ENCODE measurements around the gene VWA5A. TPM values are rescaled to one million over a fixed set of nuclear protein-coding genes. Genes with fewer than 3 reads are reported as not detected.

The VWA5A gene
- total and polyA plus RNA-seq, 9 of the 15 experiments (the other 6 are each of a cell fraction or from before 2014, with no cell fraction given): 4.6 to 19.7 (median 6.9) TPM

DNA sequence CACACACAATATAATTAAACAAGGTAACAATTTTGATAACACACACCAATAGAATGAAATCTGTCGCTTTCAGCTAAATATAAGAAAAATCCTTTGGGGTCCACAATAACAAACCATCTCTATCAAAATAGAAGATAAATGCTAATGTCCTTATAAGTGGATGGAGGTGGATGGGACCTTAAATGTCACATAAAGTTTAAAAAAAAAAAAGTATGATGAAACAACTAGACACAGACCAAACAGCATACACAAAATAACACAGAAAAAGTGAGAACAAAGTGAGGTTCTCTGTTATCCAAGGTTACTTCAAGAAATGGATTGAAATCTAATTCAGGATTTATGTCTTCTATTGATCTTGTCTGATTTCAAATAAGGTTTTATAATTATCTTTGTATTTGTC, 57.3 kb downstream of the VWA5A start (continued):
- TF ChIP-seq, protein P1, sequence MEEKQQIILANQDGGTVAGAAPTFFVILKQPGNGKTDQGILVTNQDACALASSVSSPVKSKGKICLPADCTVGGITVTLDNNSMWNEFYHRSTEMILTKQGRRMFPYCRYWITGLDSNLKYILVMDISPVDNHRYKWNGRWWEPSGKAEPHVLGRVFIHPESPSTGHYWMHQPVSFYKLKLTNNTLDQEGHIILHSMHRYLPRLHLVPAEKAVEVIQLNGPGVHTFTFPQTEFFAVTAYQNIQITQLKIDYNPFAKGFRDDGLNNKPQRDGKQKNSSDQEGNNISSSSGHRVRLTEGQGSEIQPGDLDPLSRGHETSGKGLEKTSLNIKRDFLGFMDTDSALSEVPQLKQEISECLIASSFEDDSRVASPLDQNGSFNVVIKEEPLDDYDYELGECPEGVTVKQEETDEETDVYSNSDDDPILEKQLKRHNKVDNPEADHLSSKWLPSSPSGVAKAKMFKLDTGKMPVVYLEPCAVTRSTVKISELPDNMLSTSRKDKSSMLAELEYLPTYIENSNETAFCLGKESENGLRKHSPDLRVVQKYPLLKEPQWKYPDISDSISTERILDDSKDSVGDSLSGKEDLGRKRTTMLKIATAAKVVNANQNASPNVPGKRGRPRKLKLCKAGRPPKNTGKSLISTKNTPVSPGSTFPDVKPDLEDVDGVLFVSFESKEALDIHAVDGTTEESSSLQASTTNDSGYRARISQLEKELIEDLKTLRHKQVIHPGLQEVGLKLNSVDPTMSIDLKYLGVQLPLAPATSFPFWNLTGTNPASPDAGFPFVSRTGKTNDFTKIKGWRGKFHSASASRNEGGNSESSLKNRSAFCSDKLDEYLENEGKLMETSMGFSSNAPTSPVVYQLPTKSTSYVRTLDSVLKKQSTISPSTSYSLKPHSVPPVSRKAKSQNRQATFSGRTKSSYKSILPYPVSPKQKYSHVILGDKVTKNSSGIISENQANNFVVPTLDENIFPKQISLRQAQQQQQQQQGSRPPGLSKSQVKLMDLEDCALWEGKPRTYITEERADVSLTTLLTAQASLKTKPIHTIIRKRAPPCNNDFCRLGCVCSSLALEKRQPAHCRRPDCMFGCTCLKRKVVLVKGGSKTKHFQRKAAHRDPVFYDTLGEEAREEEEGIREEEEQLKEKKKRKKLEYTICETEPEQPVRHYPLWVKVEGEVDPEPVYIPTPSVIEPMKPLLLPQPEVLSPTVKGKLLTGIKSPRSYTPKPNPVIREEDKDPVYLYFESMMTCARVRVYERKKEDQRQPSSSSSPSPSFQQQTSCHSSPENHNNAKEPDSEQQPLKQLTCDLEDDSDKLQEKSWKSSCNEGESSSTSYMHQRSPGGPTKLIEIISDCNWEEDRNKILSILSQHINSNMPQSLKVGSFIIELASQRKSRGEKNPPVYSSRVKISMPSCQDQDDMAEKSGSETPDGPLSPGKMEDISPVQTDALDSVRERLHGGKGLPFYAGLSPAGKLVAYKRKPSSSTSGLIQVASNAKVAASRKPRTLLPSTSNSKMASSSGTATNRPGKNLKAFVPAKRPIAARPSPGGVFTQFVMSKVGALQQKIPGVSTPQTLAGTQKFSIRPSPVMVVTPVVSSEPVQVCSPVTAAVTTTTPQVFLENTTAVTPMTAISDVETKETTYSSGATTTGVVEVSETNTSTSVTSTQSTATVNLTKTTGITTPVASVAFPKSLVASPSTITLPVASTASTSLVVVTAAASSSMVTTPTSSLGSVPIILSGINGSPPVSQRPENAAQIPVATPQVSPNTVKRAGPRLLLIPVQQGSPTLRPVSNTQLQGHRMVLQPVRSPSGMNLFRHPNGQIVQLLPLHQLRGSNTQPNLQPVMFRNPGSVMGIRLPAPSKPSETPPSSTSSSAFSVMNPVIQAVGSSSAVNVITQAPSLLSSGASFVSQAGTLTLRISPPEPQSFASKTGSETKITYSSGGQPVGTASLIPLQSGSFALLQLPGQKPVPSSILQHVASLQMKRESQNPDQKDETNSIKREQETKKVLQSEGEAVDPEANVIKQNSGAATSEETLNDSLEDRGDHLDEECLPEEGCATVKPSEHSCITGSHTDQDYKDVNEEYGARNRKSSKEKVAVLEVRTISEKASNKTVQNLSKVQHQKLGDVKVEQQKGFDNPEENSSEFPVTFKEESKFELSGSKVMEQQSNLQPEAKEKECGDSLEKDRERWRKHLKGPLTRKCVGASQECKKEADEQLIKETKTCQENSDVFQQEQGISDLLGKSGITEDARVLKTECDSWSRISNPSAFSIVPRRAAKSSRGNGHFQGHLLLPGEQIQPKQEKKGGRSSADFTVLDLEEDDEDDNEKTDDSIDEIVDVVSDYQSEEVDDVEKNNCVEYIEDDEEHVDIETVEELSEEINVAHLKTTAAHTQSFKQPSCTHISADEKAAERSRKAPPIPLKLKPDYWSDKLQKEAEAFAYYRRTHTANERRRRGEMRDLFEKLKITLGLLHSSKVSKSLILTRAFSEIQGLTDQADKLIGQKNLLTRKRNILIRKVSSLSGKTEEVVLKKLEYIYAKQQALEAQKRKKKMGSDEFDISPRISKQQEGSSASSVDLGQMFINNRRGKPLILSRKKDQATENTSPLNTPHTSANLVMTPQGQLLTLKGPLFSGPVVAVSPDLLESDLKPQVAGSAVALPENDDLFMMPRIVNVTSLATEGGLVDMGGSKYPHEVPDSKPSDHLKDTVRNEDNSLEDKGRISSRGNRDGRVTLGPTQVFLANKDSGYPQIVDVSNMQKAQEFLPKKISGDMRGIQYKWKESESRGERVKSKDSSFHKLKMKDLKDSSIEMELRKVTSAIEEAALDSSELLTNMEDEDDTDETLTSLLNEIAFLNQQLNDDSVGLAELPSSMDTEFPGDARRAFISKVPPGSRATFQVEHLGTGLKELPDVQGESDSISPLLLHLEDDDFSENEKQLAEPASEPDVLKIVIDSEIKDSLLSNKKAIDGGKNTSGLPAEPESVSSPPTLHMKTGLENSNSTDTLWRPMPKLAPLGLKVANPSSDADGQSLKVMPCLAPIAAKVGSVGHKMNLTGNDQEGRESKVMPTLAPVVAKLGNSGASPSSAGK (IDR thresholded peaks at IDR 0.05): no peak
- 0 out of 2 replicates have a peak, but pooled peaks have one; percentile 36 for TF ChIP-seq POLR2H (tag; IDR thresholded peaks at IDR 0.05; ENCODE audit: low read depth)

Data from K562 (cell line).